ELF-1 (cell line): Measurements from ENCODE around the gene CCDC85A.

Source experiments
- DNase-seq: peaks from one replicate; pipeline ENCODE4 v3.0.0-alpha.2; 2016; ENCODE audit warnings: low read depth, low spot score

CCDC85A gene

GRCh38 chr2:56364902-56365301 lies 181.1 kb downstream of the CCDC85A start:
- no peak for DNase-seq

- no peak for DNase-seq
Observed at GRCh38 chr2:56369316-56369715, 185.5 kb downstream of the CCDC85A start.

GRCh38 chr2:56372071-56372656 lies 188.4 kb downstream of the CCDC85A start:
- no peak for DNase-seq

- no peak for DNase-seq
Observed at GRCh38 chr2:56375251-56375650, 191.5 kb downstream of the CCDC85A start.

GRCh38 chr2:56376699-56377665 lies 193.2 kb downstream of the CCDC85A start:
- no peak for DNase-seq

GRCh38 chr2:56379066-56379465 lies 195.3 kb downstream of the CCDC85A start:
- DNase-seq: no peak

- no peak for DNase-seq
Observed at GRCh38 chr2:56380861-56381260, 197.1 kb downstream of the CCDC85A start.

GRCh38 chr2:56382466-56382865 lies 198.7 kb downstream of the CCDC85A start:
- DNase-seq: no peak

- no peak for DNase-seq
Observed at GRCh38 chr2:56386657-56387056, 202.9 kb downstream of the CCDC85A start.

- no peak for DNase-seq
Observed at GRCh38 chr2:56390644-56391043, 206.9 kb downstream of the CCDC85A start.

GRCh38 chr2:56410140-56410539 lies 226.3 kb downstream of the CCDC85A start:
- DNase-seq: no peak

GRCh38 chr2:56416500-56417176 lies 232.8 kb downstream of the CCDC85A start:
- DNase-seq: no peak
